Endothelial cell of umbilical vein (primary cell): ENCODE data around the gene CAMK2N2. TPM values are rescaled to one million over a fixed set of nuclear protein-coding genes. Genes with fewer than 3 reads are reported as not detected.

Experiments used
- BruUV-seq: library from RNA; stranded (reverse); fragments of 400-500 nt; replicated peaks from 2 replicates; lab custom pipeline; 2021; lab: Mats Ljungman, UMichigan
- CTCF ChIA-PET: fragments of 300-600, 350-600 bp; sonication (Branson Sonifier 250); formaldehyde crosslinking; loops from one replicate; lab custom pipeline; 2021; ENCODE audit warnings: antibody characterized with exemption, inconsistent platforms; lab: Charles Lee
- POLR2A ChIA-PET: fragments of 300-600, 350-600 bp; sonication (Branson Sonifier 250); formaldehyde crosslinking; loops from one replicate; lab custom pipeline; 2021; ENCODE audit warnings: antibody characterized with exemption, inconsistent platforms; lab: Charles Lee
- DNase-seq: peaks from one replicate; pipeline ENCODE4 v3.0.0-alpha.2; 2011; ENCODE audit warnings: low read depth, low spot score
- FAIRE-seq: peaks from 2 replicates; lab custom pipeline; 2011; peaks lifted over from hg19 to GRCh38; lab: Jason Lieb, UNC
- H2AFZ ChIP-seq: 2 replicates; pipeline ENCODE4 v1.6.0; 2012; ENCODE audit warnings: low read depth, low read length, control low read depth, inconsistent platforms
- H3K27ac ChIP-seq: 2 replicates; pipeline ENCODE4 v1.5.1; 2011; ENCODE audit warnings: low read depth, mild to moderate bottlenecking, control low read depth, low read length, moderate library complexity; ENCODE audit not compliant: insufficient read depth
- H3K27me3 ChIP-seq, 2 experiments: 2 replicates each; pipeline versions ENCODE4 v1.6.0 to v1.6.1; 2011; ENCODE audit warnings: low read length in 2 of 2, mixed read lengths in 1 of 2; ENCODE audit not compliant: control insufficient read depth in 2 of 2, insufficient read depth in 2 of 2
- H3K36me3 ChIP-seq, 2 experiments: 2 replicates in 1 of 2; 3 replicates in 1 of 2; pipeline ENCODE4 v1.5.1; 2011; ENCODE audit warnings: low read length in 2 of 2, mild to moderate bottlenecking in 1 of 2, moderate library complexity in 1 of 2; ENCODE audit not compliant: control insufficient read depth in 2 of 2, insufficient read depth in 2 of 2; ENCODE audit errors: extremely low read depth in 1 of 2
- H3K4me1 ChIP-seq: 3 replicates; pipeline ENCODE4 v1.5.1; 2011; ENCODE audit warnings: mild to moderate bottlenecking, low read length; ENCODE audit not compliant: control insufficient read depth, insufficient read depth; ENCODE audit errors: extremely low read depth
- H3K4me2 ChIP-seq: 2 replicates; pipeline ENCODE4 v1.6.1; 2011; ENCODE audit warnings: low read length, control low read depth, mixed read lengths; ENCODE audit not compliant: insufficient read depth
- H3K4me3 ChIP-seq, 3 experiments: fragments of 200-600 bp in 1 of 3; sonication (generic), shearing (Covaris generic) in 1 of 3; replicated peaks in 1 of 3; 2 replicates each; pipeline ENCODE4 v1.5.1; 2011 to 2016; ENCODE audit warnings: control low read depth in 3 of 3, low read length in 3 of 3, mild to moderate bottlenecking in 2 of 3, inconsistent platforms in 1 of 3, low read depth in 1 of 3, moderate library complexity in 1 of 3; ENCODE audit not compliant: insufficient read depth in 1 of 3
- H3K79me2 ChIP-seq: 2 replicates; pipeline ENCODE4 v1.6.0; 2012; ENCODE audit warnings: low read length, inconsistent platforms; ENCODE audit not compliant: control insufficient read depth, insufficient read depth
- H3K9ac ChIP-seq: replicated peaks from 2 replicates; pipeline ENCODE3; 2011; ENCODE audit warnings: low read length, control low read depth; ENCODE audit not compliant: insufficient read depth; ENCODE audit errors: extremely low read depth
- H3K9me1 ChIP-seq: replicated peaks from 3 replicates; pipeline ENCODE4 v1.6.0; 2011; ENCODE audit warnings: mild to moderate bottlenecking, low read length; ENCODE audit not compliant: control insufficient read depth, insufficient read depth; ENCODE audit errors: extremely low read depth
- H3K9me3 ChIP-seq: replicated peaks from 2 replicates; pipeline ENCODE4 v1.5.1; 2012; ENCODE audit warnings: low read length, inconsistent platforms; ENCODE audit not compliant: control insufficient read depth, insufficient read depth
- H4K20me1 ChIP-seq: replicated peaks from 2 replicates; pipeline ENCODE3; 2011; ENCODE audit warnings: mild to moderate bottlenecking, low read length; ENCODE audit not compliant: control insufficient read depth, insufficient read depth; ENCODE audit errors: extremely low read depth
- CTCF ChIP-seq, 2 donors: IDR thresholded peaks; 1 replicate in 1 of 2; 2 replicates in 1 of 2; pipeline ENCODE4 v1.5.1; 2011; ENCODE audit warnings: low read length in 2 of 2, mild to moderate bottlenecking in 2 of 2, moderate library complexity in 2 of 2, control low read depth in 1 of 2, inconsistent platforms in 1 of 2, low read depth in 1 of 2; ENCODE audit not compliant: insufficient read depth in 1 of 2; ENCODE audit errors: extremely low read depth in 1 of 2
- EZH2 ChIP-seq: IDR thresholded peaks from 2 replicates; pipeline ENCODE4 v1.6.1; 2012; ENCODE audit warnings: borderline replicate concordance, low read depth, mild to moderate bottlenecking, moderate library complexity, low read length, inconsistent platforms; ENCODE audit not compliant: severe bottlenecking
- FOS ChIP-seq: IDR thresholded peaks from 2 replicates; pipeline ENCODE4 v1.6.1; 2011; ENCODE audit warnings: mild to moderate bottlenecking, low read length, moderate library complexity, borderline replicate concordance; ENCODE audit not compliant: insufficient read depth
- GATA2 ChIP-seq: IDR thresholded peaks from 2 replicates; pipeline ENCODE4 v1.7.0; 2011; ENCODE audit warnings: low read depth, mild to moderate bottlenecking, moderate library complexity, mixed read lengths, low read length; ENCODE audit not compliant: insufficient read length, insufficient read depth
- JUN ChIP-seq: IDR thresholded peaks from 2 replicates; pipeline ENCODE4 v1.6.1; 2011; ENCODE audit warnings: borderline replicate concordance, low read depth; ENCODE audit not compliant: insufficient read length, insufficient read depth
- MAX ChIP-seq: IDR thresholded peaks from 2 replicates; pipeline ENCODE4 v1.6.1; 2011; ENCODE audit not compliant: insufficient read depth, insufficient read length
- MYC ChIP-seq: IDR thresholded peaks from one replicate; pipeline ENCODE4 v1.6.1; 2011; ENCODE audit warnings: mild to moderate bottlenecking, low read depth, low read length
- POLR2A ChIP-seq: IDR thresholded peaks from 2 replicates; pipeline ENCODE4 v1.6.1; 2012; ENCODE audit warnings: low read depth, mild to moderate bottlenecking, control low read depth, low read length
- POLR2AphosphoS5 ChIP-seq: IDR thresholded peaks from 2 replicates; pipeline ENCODE4 v1.6.1; 2012; ENCODE audit warnings: low read depth, mild to moderate bottlenecking, control low read depth, low read length, moderate library complexity; ENCODE audit not compliant: insufficient read depth
- dilution Hi-C: fragments of 300-500 bp; cut with MboI; formaldehyde crosslinking; loops from one replicate; pipeline ENCODE4 v1.15.0; 2019; ENCODE audit warnings: low sequenced_read_pairs; ENCODE audit not compliant: extremely low pct_ligation_motif_present
- intact Hi-C: fragments of 100-400 bp; cut with micrococcal nuclease; formaldehyde crosslinking; loops from one replicate; pipeline ENCODE4 v1.10.0; 2022
- polyA plus RNA-seq, 4 experiments: library from polyadenylated mRNA; depleted of rRNA in 3 of 4; stranded (reverse) in 3 of 4; unstranded in 1 of 4; fragments of >200 nt; gene quantifications; 2 replicates each; pipeline versions ENCODE4 v1.2.1 to v1.2.3, GENCODE V29; 2011 to 2012; ENCODE audit warnings: missing spikeins in 1 of 4
- total RNA-seq: library from RNA; stranded (reverse); gene quantifications from 2 replicates; pipeline ENCODE4 v1.2.3, GENCODE V29; 2021

The CAMK2N2 gene
- total and polyA plus RNA-seq, 2 donors (not counting 3 experiments of a cell fraction or from before 2014, with no cell fraction given): 0.11 TPM; not detected in 1

DNA sequence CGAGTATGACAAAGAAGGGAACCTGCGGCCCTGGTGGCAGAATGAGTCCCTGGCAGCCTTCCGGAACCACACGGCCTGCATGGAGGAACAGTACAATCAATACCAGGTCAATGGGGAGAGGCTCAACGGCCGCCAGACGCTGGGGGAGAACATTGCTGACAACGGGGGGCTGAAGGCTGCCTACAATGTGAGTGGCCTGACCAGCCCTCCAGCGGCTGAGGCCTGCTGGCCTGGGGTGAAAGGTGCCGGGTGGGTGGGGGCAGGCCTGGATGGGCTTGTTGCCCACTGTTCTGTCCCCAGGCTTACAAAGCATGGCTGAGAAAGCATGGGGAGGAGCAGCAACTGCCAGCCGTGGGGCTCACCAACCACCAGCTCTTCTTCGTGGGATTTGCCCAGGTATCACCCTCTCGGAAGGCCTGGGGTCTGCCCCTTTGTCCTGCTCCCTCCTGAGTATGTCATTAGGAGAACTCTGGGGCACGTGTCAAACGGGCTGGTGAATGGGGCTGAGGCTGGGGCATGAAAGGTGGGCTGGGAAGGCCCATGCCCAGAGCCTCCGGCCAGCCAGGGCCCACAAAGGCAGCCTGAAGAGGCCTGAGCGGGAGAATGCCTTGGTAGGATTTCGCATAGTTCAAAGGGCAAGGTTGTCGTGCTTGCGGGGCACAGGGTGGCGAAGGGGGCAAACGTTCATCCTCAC lies 29.8 kb upstream of the CAMK2N2 start:
- dilution Hi-C loops (no loop called here), intact Hi-C loops (no loop called here)
- Histone ChIP-seq H4K20me1 (no peaks in the 10 kb centered on the region), H3K4me2 (no peak overlapping the region), H3K27ac (no peak overlapping the region), H2AFZ (no peak overlapping the region), H3K4me3 (no peak overlapping the region), H3K9me3 (no peaks in the 10 kb centered on the region), H3K4me1 (no peaks in the 10 kb centered on the region), H3K79me2 (no peaks in the 10 kb centered on the region), H3K27me3 (peaks cover 3% of the 10 kb centered on the region in 2 experiments), H3K9me1 (no peaks in the 10 kb centered on the region), H3K9ac (no peak overlapping the region), H3K36me3 (no peaks in the 10 kb centered on the region)
- CTCF ChIA-PET: interaction anchor here (0.6 to 2.9 kb wide), 4 partner anchors 64 to 396 kb away, joined by 3 to 19 read pairs (median 8); no protein-coding TSS in a partner anchor
- TF ChIP-seq MYC (no peak), CTCF (IDR thresholded peaks at IDR 0.05; ENCODE audit: extremely low read depth in 1 of 2, insufficient read depth in 1 of 2, low read depth in 1 of 2, low read length in 2 of 2) (no peak), MAX (no peak), JUN (no peak), POLR2AphosphoS5 (no peak), POLR2A (no peak), FOS (no peak), EZH2 (no peak), GATA2 (no peak)
- POLR2A ChIA-PET: interaction anchor here (0.5 kb wide), 1 partner anchor 633 kb away, joined by 3 read pairs; no protein-coding TSS in a partner anchor
- no TSS peak for BruUV-seq
- DNase-seq (no peak), FAIRE-seq (no peak)
